A549 (cell line): ENCODE data around the gene AKAP9. TPM values are rescaled to one million over a fixed set of nuclear protein-coding genes. Genes with fewer than 3 reads are reported as not detected.
A peak's percentile ranks its signal among the peaks of the same experiment; 100 is the strongest.

ENCODE experiments used
- ATAC-seq, 2 experiments: fragments of 200-7000 bp in 1 of 2; fragments of >200 bp in 1 of 2; cut with Nextera tagmentation in 1 of 2; cut with Tn5 transposase in 1 of 2; 3 replicates each; pipeline versions ENCODE4 v1.8.0 to v1.9.1; 2018 to 2020; ENCODE audit warnings: mild to moderate bottlenecking in 1 of 2, moderate library complexity in 1 of 2
- CTCF ChIA-PET: fragments of 300-600 bp; sonication (Branson Sonifier 250); formaldehyde crosslinking; extraction: SDS; loops from one replicate; lab custom pipeline; 2021; ENCODE audit warnings: antibody characterized with exemption, inconsistent platforms; lab: Yijun Ruan, JAX
- POLR2A ChIA-PET: fragments of 350-600 bp; formaldehyde crosslinking; extraction: SDS; loops from one replicate; lab custom pipeline; 2021; ENCODE audit warnings: antibody characterized with exemption, inconsistent platforms; lab: Yijun Ruan, JAX
- DNase-seq, 2 experiments: peaks; one replicate each; pipeline versions ENCODE4 v3.0.0 to v3.0.0-alpha.2; 2011 to 2016; ENCODE audit warnings: low read depth in 1 of 2, low spot score in 1 of 2
- FAIRE-seq: peaks from 2 replicates; lab custom pipeline; 2011; peaks lifted over from hg19 to GRCh38; lab: Jason Lieb, UNC
- H3K27ac ChIP-seq, 2 experiments: fragments of >200 bp; sonication (Bioruptor Twin); formaldehyde crosslinking; 3 replicates each; pipeline ENCODE4 v1.5.1; 2016 to 2017
- H3K4me1 ChIP-seq: fragments of >200 bp; sonication (Bioruptor Twin); formaldehyde crosslinking; 3 replicates; pipeline ENCODE4 v1.6.1; 2016
- H3K4me2 ChIP-seq: fragments of >200 bp; sonication (Bioruptor Twin); formaldehyde crosslinking; 3 replicates; pipeline ENCODE4 v1.6.1; 2016
- H3K4me3 ChIP-seq: fragments of >200 bp; sonication (Bioruptor Twin); formaldehyde crosslinking; 3 replicates; pipeline ENCODE4 v1.5.1; 2016
- H3K9me3 ChIP-seq: fragments of >200 bp; sonication (Bioruptor Twin); formaldehyde crosslinking; 3 replicates; pipeline ENCODE4 v1.6.1; 2016
- BHLHE40 ChIP-seq: IDR thresholded peaks from 2 replicates; pipeline ENCODE4 v1.6.1; 2012; ENCODE audit warnings: low read depth, low read length, inconsistent platforms
- CHD2 ChIP-seq: fragments of 150-350 bp; IDR thresholded peaks from 2 replicates; pipeline ENCODE4 v1.6.1; 2014; ENCODE audit warnings: low read length; ENCODE audit not compliant: partially characterized antibody
- CHD4 ChIP-seq: fragments of 200-600 bp; sonication (generic); IDR thresholded peaks from 2 replicates; pipeline ENCODE4 v1.6.1; 2016; ENCODE audit warnings: antibody characterized with exemption, mild to moderate bottlenecking, borderline replicate concordance
- E2F6 ChIP-seq: IDR thresholded peaks from 2 replicates; pipeline ENCODE4 v1.6.1; 2012; ENCODE audit warnings: low read depth, borderline replicate concordance
- EHMT2 ChIP-seq: fragments of 200-600 bp; sonication (generic); IDR thresholded peaks from 2 replicates; pipeline ENCODE4 v1.6.1; 2016; ENCODE audit warnings: antibody characterized with exemption, low read depth, mild to moderate bottlenecking, moderate library complexity
- ESRRA ChIP-seq: fragments of 150-350 bp; IDR thresholded peaks from 2 replicates; pipeline ENCODE4 v1.6.1; 2014; ENCODE audit warnings: mild to moderate bottlenecking, low read length, borderline replicate concordance
- GATA3 ChIP-seq: IDR thresholded peaks from 2 replicates; pipeline ENCODE4 v1.6.1; 2012; ENCODE audit warnings: borderline replicate concordance
- HES2 ChIP-seq: fragments of >200 bp; sonication (Bioruptor Twin); formaldehyde crosslinking; IDR thresholded peaks from 2 replicates; pipeline ENCODE4 v1.6.1; 2016
- HEYL ChIP-seq: fragments of 250-450 bp; sonication (Bioruptor Pico); IDR thresholded peaks from 2 replicates; pipeline ENCODE4 v1.8.0; 2021; ENCODE audit warnings: mild to moderate bottlenecking, moderate library complexity
- HMGXB4 ChIP-seq: fragments of 250-450 bp; sonication (Bioruptor Pico); IDR thresholded peaks from 2 replicates; pipeline ENCODE4 v1.5.0; 2021; ENCODE audit warnings: mild to moderate bottlenecking, moderate library complexity, borderline replicate concordance
- HOXA7 ChIP-seq: fragments of 250-450 bp; sonication (Bioruptor Pico); IDR thresholded peaks from 2 replicates; pipeline ENCODE4 v1.5.0; 2020; ENCODE audit warnings: mild to moderate bottlenecking, moderate library complexity
- HOXB13 ChIP-seq: fragments of 250-450 bp; sonication (Bioruptor Pico); IDR thresholded peaks from 2 replicates; pipeline ENCODE4 v1.5.0; 2020; ENCODE audit warnings: low read depth, mild to moderate bottlenecking, moderate library complexity
- JUN ChIP-seq, 2 experiments: fragments of >200 bp; sonication (Bioruptor Twin); formaldehyde crosslinking; IDR thresholded peaks; 2 replicates in 1 of 2; 3 replicates in 1 of 2; pipeline ENCODE4 v1.6.1; 2016 to 2017
- JUNB ChIP-seq: fragments of >200 bp; sonication (Bioruptor Twin); formaldehyde crosslinking; IDR thresholded peaks from 2 replicates; pipeline ENCODE4 v1.6.1; 2016
- KDM5A ChIP-seq: fragments of 200-600 bp; sonication (generic); IDR thresholded peaks from 2 replicates; pipeline ENCODE4 v1.6.1; 2016; ENCODE audit warnings: antibody characterized with exemption, mild to moderate bottlenecking
- NR3C1 ChIP-seq: fragments of >200 bp; sonication (Bioruptor Twin); formaldehyde crosslinking; IDR thresholded peaks from 3 replicates; pipeline ENCODE4 v1.6.1; 2017
- PBX3 ChIP-seq: IDR thresholded peaks from 2 replicates; pipeline ENCODE4 v1.6.1; 2012
- POLR2A ChIP-seq: IDR thresholded peaks from 2 replicates; pipeline ENCODE4 v1.6.1; 2012; ENCODE audit warnings: mild to moderate bottlenecking, low read length
- POLR2AphosphoS2 ChIP-seq: conservative IDR thresholded peaks from 2 replicates; pipeline ENCODE4 v1.6.1; 2012; ENCODE audit warnings: low read length, improper control_type of control experiment, inconsistent platforms
- REST ChIP-seq: fragments of 200-600 bp; sonication (generic); IDR thresholded peaks from 2 replicates; pipeline ENCODE4 v1.6.1; 2016; ENCODE audit warnings: antibody characterized with exemption, mild to moderate bottlenecking, moderate library complexity
- SREBF2 ChIP-seq: fragments of 450-650 bp; IDR thresholded peaks from 2 replicates; pipeline ENCODE4 v1.6.1; 2014; ENCODE audit warnings: mild to moderate bottlenecking, moderate library complexity
- TFCP2L1 ChIP-seq: fragments of 250-450 bp; sonication (Bioruptor Pico); IDR thresholded peaks from 2 replicates; pipeline ENCODE4 v1.5.0; 2021; ENCODE audit warnings: mild to moderate bottlenecking
- ZFP36 ChIP-seq: fragments of 450-650 bp; IDR thresholded peaks from 2 replicates; pipeline ENCODE4 v1.6.1; 2014; ENCODE audit warnings: borderline replicate concordance; ENCODE audit not compliant: partially characterized antibody
- WGBS: methylation state at CpG from one replicate; pipeline ENCODE4 v1.1.6; 2017; ENCODE audit errors: missing lambda C conversion rate; 5-methylcytosine and 5-hydroxymethylcytosine counted together
- polyA plus RNA-seq, 4 experiments: library from polyadenylated mRNA; depleted of rRNA in 3 of 4; stranded (reverse); fragments of >200 nt; fragmentation: RNase III in 1 of 4; extraction: RNeasy Plus Mini Kit Qiagen cat#74134 plus additional on column Dnase treatment in 1 of 4; gene quantifications; 2 replicates in 3 of 4; 3 replicates in 1 of 4; pipeline ENCODE4 v1.2.3, GENCODE V29; 2011 to 2017
- TF ChIP-seq, protein P1 (sequence below): fragments of >200 bp; sonication (Bioruptor Twin); formaldehyde crosslinking; IDR thresholded peaks from 3 replicates; pipeline ENCODE4 v1.5.1; 2016

AKAP9 gene
- polyA plus RNA-seq, 2 of the 4 experiments (the other 2 are of a cell fraction), result 11.7 to 32.3 TPM

GRCh38 chr7:92006046-92006445 lies 65.4 kb downstream of the AKAP9 start:
- 90% methylated on average over 2 of the region's 2 CpGs for whole genome bisulfite sequencing
- TF ChIP-seq, protein P1, sequence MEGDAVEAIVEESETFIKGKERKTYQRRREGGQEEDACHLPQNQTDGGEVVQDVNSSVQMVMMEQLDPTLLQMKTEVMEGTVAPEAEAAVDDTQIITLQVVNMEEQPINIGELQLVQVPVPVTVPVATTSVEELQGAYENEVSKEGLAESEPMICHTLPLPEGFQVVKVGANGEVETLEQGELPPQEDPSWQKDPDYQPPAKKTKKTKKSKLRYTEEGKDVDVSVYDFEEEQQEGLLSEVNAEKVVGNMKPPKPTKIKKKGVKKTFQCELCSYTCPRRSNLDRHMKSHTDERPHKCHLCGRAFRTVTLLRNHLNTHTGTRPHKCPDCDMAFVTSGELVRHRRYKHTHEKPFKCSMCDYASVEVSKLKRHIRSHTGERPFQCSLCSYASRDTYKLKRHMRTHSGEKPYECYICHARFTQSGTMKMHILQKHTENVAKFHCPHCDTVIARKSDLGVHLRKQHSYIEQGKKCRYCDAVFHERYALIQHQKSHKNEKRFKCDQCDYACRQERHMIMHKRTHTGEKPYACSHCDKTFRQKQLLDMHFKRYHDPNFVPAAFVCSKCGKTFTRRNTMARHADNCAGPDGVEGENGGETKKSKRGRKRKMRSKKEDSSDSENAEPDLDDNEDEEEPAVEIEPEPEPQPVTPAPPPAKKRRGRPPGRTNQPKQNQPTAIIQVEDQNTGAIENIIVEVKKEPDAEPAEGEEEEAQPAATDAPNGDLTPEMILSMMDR, result no peak
- no peak for TF ChIP-seq GATA3
- TF ChIP-seq POLR2A, result no peak
- TF ChIP-seq JUN (IDR thresholded peaks at IDR 0.05), result no peak
- TF ChIP-seq HOXA7 (CRISPR knock-in tag), result no peak
- TF ChIP-seq E2F6, result no peak
- no peak for TF ChIP-seq EHMT2
- TF ChIP-seq HOXB13, result no peak
- no peak for TF ChIP-seq CHD2
- no peak overlapping the region for H3K27ac ChIP-seq
- ATAC-seq, result no peak
- DNase-seq, result no peak
- no peak overlapping the region for H3K4me2 ChIP-seq
- CTCF ChIA-PET, result no interaction called here
- POLR2A ChIA-PET, result no interaction called here
- no peaks in the 10 kb centered on the region for H3K9me3 ChIP-seq
- no peaks in the 10 kb centered on the region for H3K4me1 ChIP-seq
- no peak overlapping the region for H3K4me3 ChIP-seq
- FAIRE-seq, result no peak

GRCh38 chr7:92010215-92010614 lies 69.6 kb downstream of the AKAP9 start:
- 50% methylated on average over 5 of the region's 5 CpGs for WGBS
- CTCF ChIA-PET, result interaction anchor here (0.8 to 1.5 kb wide), 3 partner anchors 9 to 129 kb away, joined by 3 to 5 read pairs (median 3); partner anchors contain the start of gene MTERF1
- ATAC-seq (peak; percentile 70 to 74; a peak in 5 of 6 replicates), DNase-seq (peak in 1 of 2 experiments; percentile 58), FAIRE-seq (no peak)
- TF ChIP-seq CHD4 (no peak), HES2 (no peak), PBX3 (no peak), SREBF2 (no peak), ESRRA (no peak), HMGXB4 (CRISPR knock-in tag) (no peak), TFCP2L1 (CRISPR knock-in tag) (no peak), HEYL (CRISPR knock-in tag) (no peak), POLR2AphosphoS2 (no peak), CHD2 (no peak), JUNB (no peak), E2F6 (no peak), NR3C1 (no peak), HOXA7 (CRISPR knock-in tag) (no peak), KDM5A (no peak), ZFP36 (no peak), REST (no peak), BHLHE40 (no peak)
- TF ChIP-seq, protein P1, result no peak
- no peak overlapping the region for H3K4me3 ChIP-seq
- no peaks in the 10 kb centered on the region for H3K9me3 ChIP-seq
- H3K4me2 ChIP-seq, result peak overlapping the region; percentile 30; the same call in 1 of the 3 replicates
- H3K4me1 ChIP-seq, result no peaks in the 10 kb centered on the region
- POLR2A ChIA-PET, result no interaction called here
- H3K27ac ChIP-seq, result no peak overlapping the region; a peak in 2 of 6 replicates
